Non-pigmented ciliary epithelial cell (primary cell): ENCODE results near the gene SMCP.

Experiments used
- DNase-seq: peaks from one replicate; pipeline ENCODE4 v3.0.0-alpha.2; 2010; ENCODE audit warnings: low read depth

Gene SMCP, protein sequence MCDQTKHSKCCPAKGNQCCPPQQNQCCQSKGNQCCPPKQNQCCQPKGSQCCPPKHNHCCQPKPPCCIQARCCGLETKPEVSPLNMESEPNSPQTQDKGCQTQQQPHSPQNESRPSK

DNA sequence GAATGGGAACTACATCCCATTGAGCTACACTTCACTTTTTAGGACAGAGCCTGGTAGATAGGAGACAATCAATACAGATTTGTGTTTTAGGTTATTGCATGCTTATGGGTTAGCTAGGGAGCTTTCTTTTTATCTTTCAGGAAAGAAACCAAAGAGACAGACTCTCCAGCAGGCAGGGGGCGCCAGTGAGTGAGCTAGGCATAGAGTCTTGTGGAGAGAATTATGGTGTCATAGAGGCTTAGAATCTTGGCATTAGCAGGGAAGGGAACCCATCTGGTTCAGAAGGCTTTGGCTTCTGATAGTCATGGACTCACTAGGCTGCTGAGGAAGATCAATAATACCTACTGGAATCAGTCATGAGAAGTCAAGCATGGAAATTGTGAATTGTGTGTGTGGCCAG is at the start of gene SMCP:
Gene SMCP (plus strand): TSS at position 281 of the 400 bp plus-strand sequence. CDS start 6,101 bp downstream, outside the sequence.
- DNase-seq, result no peak

DNA sequence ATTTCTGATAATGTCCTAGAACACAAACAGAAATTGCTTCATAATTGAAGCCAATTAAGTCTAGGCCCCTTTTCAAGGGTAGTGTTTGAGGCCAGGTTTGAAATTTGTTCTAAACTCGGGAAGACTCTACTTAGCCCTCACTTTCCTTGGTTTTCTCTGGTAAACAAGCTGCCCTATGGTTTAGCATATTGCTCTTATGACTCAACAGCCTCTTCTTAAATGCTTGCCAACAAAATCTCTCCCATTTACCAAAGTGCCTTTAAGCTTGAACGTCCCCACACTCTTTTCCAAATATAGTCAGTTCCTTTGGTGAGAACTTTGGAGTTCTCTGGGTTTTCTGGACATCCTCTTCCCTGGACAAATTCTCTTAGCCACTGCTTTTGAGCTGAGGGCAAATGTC is 41.3 kb upstream of the SMCP start:
- no peak for DNase-seq

DNA sequence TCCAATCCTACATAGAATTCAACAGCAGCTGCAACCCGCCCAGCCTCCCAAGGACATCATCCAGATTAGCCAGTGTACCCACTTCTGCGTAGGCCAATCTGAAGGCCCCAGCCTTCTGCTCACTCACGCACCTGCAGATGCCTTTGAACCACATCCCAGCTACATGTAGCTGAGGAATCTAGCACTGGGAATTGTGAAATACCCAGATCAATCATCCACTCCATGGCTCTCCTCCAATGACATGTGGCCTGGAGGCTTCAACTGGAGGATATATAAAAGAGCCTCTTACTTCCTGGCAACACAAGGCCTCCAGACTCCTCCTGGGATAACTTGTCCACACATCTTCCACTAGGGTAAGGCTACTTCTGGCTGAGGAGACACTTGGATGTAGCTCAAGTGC is 35.6 kb upstream of the SMCP start, which contains the start of gene LCE6A:
Gene LCE6A (plus strand): TSS at position 301 of the 400 bp plus-strand sequence. CDS start 665 bp downstream, outside the sequence.
- no peak for DNase-seq

DNA sequence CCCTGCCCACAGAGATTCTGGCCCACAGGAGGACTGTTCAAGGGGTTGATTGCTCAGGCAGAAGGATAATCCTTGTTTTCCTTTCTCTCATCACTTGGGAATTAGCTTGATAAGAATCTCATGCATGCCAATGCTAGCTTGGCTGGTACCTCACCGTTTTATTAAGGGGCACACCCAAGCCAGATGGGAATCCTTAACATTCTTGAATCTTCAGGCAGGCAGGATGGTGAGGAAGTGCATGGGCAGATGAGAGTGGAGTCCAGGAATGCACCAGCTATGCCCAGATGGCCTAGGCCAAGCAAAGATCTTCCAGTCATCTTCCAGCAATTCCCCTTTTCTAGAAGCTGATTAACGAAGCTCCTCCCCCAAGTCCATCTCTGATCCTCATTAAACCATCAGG is 22.5 kb upstream of the SMCP start:
- no peak for DNase-seq

DNA sequence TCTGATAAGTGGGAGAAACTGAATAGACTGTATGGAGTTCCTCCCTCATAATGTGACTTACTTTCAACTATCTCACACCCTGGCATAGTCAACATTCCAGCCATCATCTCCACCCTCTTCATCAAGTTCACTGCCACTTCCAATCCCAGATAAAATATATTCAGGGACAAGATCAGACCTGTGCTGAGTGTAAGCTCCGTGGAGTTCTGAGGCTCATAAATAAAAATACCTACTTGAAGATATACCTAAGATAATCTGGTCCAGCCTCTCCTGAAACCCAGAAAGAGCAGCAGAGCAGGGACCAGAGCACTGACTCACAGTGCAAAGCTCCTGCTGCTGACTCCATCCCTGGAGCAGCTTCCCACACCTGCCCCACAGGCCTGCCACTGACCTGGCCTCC is 20.1 kb upstream of the SMCP start:
- no peak for DNase-seq

DNA sequence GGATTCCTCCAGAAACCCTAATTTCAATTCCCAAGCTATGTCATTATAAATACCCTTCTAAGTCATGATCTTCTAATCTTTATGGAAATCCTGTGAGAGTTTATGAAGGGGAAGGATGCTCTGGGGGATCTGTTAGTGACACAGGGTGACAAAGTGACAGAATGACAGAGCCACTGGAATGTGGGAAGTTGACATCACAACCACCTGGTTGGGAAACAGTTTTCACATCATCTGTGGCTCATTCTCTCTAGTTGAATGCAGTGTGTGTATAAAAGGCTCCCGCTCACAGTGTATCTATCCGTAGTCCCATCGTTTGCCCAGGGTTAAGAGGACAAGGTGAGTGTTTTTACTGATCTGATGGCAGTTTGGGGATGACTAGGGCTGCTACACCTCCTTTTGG is 18.4 kb upstream of the SMCP start, which contains the start of gene LCE7A:
Gene LCE7A (plus strand): TSS at position 301 of the 400 bp plus-strand sequence. CDS start 702 bp downstream, outside the sequence.
- DNase-seq, result no peak

DNA sequence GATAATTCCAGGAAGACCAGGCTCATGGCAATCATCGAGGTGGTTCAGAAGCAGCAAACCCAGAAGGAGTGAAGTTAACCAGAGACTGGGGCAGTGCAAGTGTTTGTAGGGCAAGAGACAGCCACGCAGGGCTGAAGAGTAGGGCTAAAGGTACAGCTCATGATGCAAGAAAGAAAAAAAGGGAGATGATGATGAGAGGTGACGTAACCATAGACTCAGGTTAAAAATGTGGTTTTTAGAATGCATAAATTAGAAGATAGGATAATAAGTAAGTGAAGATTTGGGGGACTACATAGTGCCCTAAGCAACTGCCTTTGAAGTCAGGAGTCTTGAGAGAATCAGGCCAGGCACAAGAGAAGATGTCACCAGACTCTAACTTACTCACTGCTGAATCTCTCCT is 18.0 kb upstream of the SMCP start:
- no peak for DNase-seq

DNA sequence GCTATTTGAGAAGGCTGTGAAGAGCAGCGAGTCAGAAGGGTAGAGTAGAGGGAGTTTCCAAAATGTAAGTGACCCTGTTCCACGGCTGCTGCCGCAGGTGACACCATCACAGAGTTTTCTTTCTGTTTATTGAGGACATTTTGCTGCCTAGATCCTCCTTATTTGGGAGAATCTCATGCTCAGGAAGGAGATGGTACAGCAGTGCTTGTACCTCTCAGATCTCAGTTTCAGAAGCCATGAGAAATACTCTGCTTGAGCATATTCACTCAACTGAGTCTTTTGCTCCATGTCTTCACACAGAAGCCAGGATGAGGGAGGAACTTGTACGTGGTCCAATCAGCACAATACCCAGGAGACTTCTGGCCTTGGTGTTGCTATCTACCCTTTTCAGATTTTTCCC is 16.7 kb upstream of the SMCP start:
- DNase-seq, result no peak

DNA sequence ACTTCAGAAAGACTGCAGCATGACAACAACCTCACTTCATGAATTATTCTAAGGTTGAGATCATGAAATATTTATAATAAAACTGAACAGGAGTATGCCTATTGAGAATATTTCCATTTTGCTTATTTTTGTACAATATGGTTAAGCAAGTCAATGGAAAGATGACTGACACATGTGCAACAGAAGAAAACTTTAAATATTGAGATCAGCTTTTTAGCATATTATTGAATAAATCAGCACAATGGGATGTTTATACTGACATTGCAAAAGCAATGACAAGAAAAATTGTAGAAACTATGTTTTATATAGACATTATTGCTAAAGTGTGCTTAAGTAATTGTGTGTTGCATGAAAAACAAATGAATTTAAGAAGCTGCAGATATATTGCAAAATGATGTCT is 13.7 kb upstream of the SMCP start:
- no peak for DNase-seq

DNA sequence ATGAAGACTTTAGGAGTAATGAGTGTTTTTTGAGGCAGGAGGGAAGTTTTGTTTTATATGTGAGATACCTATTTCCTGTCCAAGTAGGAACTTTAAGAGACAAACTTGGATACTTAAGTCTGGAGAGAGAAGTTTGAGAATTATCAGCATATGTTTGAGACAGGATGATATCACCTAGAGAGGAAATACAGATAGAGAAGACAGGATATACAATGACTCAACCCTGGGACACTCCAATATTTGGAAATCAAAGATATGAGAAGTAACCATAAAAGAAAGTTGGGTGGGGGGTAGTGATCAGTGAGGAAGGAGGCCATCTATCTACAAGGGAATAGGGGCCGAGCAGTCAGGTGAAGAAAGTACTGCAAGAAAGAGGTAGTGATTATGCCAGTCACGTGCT is 11.8 kb upstream of the SMCP start:
- DNase-seq, result no peak

DNA sequence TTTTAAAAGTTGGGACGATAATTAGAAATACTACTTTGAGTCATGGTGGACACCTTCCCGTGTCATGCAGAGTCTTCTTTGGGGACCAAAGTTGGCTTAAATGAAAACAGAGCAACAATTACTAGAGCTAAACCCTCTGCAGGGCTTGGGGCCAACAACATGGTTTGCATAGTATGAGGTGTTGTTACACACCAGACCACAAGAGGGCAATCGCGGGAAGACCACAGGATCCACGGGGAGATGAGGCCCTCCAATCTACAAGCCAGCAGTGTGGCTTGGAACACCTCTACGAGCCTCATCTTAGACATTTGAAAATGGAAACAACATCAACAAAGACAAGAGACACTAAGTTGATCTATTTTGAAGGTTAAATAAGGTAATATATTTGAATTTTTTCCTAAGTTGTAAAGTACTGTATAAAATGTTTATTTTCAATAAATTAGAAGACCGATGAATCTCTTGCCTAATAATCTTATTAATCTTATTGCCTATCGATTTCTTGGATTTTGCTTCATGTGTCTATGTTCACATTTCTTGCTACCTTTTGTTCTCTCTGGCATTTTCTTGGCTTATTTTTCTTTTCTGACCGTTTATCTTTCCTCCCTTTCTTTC is 8.2 kb upstream of the SMCP start:
- DNase-seq, result peak; percentile 26

DNA sequence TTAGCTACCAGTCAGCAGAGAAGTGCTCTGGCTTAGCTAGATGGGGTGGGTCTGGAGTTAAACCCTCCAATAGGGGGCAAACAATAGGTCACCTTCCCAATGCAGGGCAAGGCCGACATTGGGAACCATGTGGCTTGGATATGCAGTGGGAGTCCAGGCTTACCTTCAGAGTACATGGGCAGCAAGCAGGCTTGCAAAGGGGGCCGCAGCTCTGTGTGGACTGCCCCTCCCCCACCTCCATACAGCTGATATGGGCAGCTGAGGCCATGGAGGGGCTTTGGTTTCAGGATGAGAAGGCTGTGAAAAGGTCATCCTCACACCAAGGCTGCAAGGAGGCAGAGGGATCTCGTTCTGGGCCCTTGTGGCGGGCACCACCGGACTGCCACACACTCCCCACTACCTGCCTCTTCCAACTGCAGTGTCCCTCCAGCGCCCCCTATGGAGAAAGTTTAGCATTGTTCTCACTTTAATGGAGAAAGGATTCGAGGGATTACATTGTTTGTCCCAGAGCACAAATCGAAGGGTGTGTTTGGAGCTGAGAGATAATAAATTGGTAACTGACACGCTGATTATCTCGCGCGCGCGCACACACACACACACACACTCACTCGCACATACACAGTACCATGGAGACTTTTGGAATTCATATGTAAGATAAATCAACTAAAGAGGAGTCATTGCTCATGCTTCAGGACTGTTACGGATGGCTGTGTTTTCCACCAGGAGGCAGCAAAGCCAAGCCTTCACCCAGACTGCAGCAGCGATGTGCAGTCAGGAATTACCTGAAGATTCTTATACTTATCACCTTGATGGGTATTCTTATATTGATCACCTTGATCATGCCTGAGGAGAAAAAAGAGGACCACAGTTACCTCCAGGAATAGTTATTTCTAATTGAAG is 7.0 kb upstream of the SMCP start:
- no peak for DNase-seq

DNA sequence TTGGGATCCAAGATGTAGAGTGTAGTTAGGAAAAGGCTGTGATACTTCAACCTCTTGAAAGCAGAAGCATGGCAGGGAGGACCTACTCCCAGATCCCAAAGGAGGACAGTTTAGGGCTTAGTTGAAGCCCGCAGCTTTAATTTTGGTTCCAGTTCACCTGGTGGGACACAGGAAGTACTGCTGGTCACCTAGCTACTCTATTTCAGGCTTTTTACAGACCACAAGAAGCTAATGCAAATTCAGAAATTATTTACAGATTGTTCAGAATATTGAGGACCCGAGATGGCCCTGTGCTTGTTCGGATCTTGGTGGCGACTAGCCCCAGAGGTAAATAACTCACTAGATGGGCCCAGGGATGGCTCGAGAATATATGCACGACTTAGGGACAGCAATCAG is 6.4 kb upstream of the SMCP start:
- no peak for DNase-seq

DNA sequence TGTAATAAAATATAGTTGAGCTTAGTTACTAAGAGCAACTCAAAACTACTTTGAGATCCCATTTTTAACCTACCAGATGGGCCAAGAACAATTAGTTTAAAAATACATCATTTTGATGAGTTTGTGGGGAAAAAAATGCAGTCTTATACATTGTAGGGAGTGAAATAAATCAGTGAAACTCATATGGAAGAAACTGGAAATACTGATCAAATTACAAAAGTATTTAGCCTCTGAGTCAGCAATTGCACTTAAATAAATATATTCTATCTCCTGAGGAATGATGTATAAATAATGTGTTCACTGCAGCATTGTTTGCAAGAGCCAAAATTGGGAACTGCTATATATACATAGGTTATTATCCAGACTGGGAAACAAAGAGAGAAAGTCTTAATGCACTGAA is 4.6 kb upstream of the SMCP start:
- DNase-seq, result no peak

DNA sequence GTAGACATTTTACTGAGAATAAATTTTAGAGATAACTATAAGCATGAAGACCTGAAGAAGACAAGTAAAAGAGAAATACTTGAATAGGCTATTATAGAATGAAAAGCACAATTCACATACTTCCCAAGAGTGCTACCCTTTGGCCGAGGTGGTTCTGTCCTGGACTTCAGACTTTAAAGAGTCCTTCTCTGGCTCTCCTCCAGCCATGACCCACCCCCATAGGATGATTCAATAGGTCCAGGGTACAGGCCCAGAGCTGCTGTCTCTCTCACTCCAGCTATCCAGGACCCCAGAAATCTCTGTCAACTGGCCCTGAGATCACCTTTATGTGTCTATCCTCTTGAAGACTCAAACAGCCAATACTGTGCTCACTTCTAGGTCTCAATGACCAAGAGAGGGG is 1.3 kb upstream of the SMCP start:
- no peak for DNase-seq

DNA sequence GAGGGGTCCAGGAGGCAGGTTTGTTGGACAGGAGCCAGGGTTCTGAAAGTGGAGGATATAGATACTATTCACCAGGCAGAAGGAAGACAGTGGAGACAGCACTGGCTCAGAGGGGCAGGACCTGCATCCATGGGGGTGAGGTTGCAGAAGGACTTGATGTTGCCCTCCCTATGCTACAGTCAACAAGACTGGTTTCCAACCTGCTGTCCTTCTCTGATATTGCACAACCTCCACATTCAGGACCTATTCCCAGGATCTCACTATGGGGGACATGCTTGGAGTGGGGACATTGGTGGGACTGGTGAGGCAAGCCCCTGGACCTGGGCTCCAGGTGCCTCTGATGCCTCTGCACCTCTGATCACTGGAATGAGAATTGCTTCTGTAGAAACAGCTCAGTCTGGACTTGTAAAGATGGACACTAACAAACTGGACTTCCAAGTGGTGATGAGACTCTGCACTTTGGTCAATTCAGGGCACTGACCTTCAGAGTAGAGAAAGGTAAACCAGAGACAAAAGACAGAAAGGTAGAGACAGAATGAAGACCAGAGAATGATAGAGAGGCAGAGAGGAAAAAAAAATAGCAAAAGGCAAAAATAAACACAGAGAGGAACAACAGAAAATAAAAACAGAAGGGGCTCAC is 1.6 kb downstream of the SMCP start:
- no peak for DNase-seq

DNA sequence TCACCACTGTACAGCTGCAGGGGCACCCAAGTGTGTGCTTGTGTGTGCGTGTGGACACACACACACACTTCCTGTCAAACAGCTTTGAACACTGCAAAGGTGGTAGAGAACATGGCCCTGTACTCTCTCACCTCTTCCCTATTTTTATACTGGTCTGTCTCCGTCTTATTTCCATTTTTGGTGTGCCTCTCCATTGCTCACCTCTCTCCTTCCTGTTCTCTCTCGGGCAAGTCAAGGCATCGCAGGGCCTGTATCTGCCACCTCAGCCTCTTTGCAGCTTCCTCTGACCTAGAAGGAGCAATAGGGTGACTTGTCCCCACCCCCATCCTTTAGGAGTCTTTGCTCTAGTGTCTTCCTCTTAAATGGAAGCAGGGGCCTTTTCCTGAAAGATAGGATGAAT is 2.2 kb downstream of the SMCP start:
- DNase-seq, result no peak

DNA sequence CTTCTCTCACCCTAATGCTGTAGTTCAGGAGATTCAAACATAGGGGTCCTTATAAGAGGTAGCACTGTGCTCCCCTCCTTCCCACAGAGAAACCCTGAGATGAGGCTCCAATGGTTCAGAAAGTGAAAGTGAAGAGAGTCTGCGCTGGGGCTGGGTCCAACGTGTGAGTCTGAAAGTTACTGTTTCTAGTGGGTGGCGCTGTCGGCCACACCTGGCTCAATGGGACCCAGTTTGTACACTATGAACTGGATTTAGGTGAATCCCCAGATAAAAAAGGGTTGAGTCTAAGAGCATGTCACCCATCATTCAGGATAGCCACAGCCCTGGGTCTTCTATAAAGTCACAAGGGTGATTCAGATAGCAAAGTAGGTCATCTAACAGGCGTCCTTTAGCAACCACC is 2.8 kb downstream of the SMCP start:
- DNase-seq, result no peak

DNA sequence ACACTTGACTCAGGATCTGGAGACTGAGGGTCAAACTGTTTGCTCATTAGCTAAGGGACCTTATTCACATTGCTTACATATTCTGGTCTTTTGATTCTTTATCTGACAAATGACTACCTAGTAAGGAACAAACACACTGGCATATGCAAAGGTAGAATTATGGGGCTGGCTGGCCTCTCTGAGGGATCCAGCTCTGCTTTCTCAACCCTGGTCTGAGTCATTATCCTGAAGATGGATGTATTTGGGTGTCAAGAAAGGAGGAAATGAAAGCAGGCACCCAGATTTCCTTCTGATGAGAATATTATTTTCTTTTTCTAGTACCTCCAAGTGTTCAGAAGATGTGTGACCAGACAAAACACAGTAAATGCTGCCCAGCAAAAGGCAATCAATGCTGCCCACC is 6.0 kb downstream of the SMCP start:
- DNase-seq, result no peak

DNA sequence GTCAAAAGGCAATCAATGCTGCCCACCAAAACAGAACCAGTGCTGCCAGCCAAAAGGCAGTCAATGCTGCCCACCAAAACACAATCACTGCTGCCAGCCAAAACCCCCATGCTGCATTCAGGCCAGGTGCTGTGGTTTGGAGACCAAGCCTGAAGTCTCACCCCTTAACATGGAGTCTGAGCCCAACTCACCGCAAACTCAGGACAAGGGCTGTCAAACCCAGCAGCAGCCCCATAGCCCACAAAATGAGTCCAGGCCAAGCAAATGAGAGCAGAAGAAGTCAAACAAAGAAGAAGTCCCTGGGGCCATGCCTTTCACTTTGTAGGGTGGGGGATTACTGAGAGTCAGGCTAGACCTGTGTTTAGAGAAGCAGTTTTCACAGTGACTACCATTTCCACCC is 6.4 kb downstream of the SMCP start:
- no peak for DNase-seq

DNA sequence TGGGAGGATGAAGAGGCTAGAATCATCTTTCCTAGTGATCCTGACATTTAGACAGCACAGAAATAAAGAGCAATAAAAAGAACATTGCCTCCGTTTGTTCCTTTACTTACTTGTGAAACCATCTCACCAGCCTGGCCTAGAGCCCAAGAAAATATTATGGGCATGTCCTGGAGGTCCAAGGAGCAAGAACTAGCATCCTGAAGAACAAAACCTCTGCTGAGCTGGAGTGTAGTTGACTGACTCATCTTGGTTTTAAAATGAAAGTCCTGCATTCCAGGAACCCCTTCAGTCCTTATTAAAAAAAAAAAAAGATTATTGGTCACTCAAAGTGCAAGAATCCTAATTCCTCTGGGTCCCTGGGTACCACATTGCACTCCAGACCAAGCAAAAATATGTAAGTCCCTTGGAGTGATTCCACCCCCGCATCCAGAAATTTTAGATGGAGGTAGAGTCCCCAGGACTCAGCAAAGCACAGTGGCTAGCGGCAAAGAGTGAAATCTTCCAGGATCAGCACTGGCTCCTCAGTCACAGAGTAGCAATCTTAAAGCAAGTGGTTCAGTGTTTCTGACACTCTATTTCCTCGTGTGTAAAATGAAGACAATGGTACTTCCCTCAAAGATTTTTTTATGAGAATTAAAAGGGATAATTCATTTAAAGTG is 7.0 kb downstream of the SMCP start:
- DNase-seq, result no peak

DNA sequence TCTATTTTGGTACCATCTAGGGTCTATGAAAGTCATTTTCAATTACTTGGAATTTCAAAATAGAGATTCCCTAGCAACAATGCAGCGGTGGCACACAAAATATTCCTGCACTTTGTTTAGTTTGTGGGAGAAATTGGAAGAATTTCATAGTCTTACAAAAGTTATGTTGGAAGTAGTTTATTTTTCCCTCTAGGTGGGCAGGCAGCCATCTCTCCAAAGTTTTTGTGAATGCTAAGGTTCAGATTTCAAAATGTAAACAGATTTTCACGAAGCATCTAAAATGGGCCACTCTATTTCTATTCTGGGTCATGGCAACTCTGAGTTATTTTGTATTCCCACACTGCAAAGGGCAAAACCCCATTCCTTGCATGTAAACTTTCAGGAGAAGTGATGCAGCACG is 8.0 kb downstream of the SMCP start:
- no peak for DNase-seq
